NB4 (cell line): ENCODE measurements around the gene CYB5B.

Experiments used
- CTCF ChIP-seq: IDR thresholded peaks from one replicate; pipeline ENCODE4 v1.5.1; 2012; ENCODE audit warnings: low read depth, low read length
- MAX ChIP-seq: IDR thresholded peaks from 2 replicates; pipeline ENCODE4 v1.6.1; 2011; ENCODE audit warnings: low read depth, low read length
- MYC ChIP-seq: IDR thresholded peaks from 2 replicates; pipeline ENCODE4 v1.6.1; 2011; ENCODE audit warnings: low read depth, low read length
- POLR2A ChIP-seq: IDR thresholded peaks from 2 replicates; pipeline ENCODE4 v1.6.1; 2011; ENCODE audit warnings: mild to moderate bottlenecking; ENCODE audit not compliant: insufficient read length; ENCODE audit errors: extremely low read depth

- TF ChIP-seq MYC (no peak), POLR2A (no peak), CTCF (no peak), MAX (no peak)
These were observed 58.1 kb downstream of the CYB5B start for GRCh38 chr16:69482410-69482991.
